Mesenteric fat pad (tissue), 1 donor: ENCODE measurements around the gene MRPS9. TPM values are rescaled to one million over a fixed set of nuclear protein-coding genes. Genes with fewer than 3 reads are reported as not detected.

ENCODE experiments used
- DNase-seq: peaks from one replicate; pipeline ENCODE4 v3.0.0-alpha.2; 2020; ENCODE audit warnings: low spot score
- total RNA-seq: library from RNA; stranded (reverse); fragmentation: NEBNext Ultra II Directional; extraction: Animal tissue kit (Norgen Biotek cat#: 25700); gene quantifications from one replicate; pipeline ENCODE4 v1.2.1, GENCODE V29; 2021
- donor health status: DM: yes; HTN: yes; CAD: no.

The MRPS9 gene
- total RNA-seq, 1 donor from 2014 or later, result 13.8 TPM

DNA sequence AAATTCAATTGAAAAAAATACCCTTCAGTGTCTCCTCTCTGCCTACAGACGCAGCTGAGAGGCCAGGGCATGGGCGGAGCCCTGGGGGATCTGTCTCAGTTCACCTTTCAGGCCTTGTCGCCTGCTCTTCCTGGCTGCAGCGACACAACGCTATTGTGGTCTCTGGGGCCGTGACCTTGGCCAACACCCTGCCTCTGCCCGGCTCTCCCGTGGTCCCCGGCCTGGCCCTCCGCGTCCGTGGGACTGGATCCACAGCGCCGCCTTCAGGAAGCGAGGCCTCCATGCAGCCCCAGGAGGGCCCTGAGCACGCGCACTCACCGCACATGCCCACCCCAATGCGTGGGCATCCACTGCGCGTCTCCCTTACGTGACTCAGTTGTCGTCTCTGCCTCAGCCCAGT, 81.1 kb downstream of the MRPS9 start:
- DNase-seq, result no peak

DNA sequence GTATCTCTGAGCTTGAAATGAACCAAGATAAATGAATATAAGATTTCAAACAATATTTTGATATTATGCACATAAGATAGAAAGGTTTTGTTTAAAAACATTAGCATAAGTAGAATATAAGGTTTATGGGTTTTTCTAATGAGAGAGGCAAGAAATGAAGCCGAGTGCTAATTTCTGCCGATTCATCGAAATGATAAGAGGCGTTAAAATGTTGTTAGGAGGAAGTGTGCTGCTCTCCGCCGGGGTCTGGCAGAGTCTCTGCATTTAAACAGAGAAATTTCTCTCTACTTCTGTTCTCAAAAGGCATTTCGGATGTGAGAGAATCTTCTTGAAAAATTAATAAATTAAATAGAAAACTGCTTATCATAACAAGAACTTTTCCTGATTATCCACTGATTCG, 83.6 kb downstream of the MRPS9 start:
- no peak for DNase-seq

DNA sequence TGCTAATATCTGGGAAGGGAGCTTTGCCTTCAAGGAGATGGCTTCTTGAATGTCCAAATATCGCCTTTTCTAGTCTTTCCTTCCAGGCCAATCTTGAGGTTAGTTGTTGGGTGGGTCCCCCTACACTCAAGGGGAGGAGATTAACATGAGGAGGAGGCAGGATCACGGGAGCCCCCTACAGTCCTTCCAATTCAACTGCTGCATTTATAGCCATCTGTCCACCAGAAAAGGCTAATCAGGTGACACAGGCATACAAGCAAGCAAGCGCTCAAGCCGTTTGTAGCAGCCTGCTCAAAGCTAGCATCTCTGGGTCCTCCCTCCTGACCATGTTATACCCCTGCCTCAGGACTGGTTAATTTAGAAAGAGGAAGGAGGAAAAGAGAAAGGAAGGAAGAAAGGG, 87.6 kb downstream of the MRPS9 start:
- DNase-seq, result no peak

DNA sequence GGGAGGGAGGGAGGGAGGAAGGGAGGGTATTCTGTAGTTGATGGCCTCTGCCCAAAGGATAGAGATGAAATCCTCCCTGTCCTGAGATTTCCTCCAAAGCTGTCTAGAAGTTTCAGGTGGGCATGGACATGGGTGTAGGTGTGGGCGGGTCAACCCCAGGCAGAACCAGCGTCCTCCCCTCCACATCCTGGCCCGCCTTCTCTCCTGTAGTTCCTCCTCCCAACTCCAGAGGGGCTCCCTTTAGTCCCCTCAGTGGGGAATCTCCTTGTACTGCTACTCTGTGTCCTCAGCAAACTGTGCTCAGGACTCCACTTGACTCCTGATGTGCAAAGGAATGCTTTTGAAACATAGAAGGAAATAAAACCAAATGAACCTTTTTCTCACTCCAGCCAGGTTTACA, 88.1 kb downstream of the MRPS9 start:
- DNase-seq, result no peak

DNA sequence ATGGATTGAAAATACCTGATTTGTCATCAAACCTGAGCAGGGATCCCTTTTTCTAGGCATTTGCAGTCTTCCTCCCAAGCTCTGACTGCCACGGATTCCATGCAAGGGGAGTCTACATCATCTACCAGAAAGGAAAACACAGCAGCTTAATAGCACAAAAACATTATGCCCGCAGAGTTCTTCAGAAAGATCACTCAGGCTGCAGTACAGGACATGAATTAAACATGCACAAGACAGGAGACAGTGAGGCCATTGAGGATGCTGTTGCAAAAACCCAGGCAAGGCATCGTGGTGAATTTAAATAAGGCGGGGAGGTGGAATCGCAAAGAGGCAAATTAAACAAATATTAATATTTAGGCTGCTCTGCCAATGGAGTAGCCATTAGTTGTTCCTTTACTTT, 88.5 kb downstream of the MRPS9 start:
- DNase-seq, result no peak

DNA sequence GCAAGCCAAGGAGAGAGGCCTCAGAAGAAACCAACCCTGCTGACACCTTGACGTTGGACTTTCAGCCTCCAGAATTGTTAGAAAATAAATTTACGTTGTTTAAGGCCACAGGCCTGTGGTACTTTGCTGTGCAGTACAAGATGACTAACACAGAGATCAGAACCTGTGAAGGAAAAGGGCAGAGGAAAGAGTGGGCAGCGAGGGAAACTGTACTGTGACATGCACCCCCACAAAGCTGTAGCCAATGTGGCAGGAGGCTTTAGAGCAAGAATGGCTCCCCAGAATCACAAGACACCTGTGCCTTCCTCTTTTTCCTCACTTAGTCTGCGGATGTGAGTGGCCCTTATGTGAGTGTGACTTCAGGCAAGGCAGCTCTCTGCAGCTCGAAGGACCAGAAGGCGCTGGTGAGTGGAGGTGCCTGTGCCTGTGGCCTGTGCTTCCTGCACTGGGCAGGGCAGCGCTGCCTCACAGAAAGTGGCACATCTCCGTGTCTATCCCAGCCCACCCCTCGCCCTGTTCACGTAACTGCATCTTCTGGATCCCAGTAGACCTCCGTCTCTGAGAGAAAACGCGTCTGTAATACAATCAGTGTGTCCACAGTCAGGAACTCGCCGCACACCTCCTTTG, 89.5 kb downstream of the MRPS9 start:
- DNase-seq, result no peak

DNA sequence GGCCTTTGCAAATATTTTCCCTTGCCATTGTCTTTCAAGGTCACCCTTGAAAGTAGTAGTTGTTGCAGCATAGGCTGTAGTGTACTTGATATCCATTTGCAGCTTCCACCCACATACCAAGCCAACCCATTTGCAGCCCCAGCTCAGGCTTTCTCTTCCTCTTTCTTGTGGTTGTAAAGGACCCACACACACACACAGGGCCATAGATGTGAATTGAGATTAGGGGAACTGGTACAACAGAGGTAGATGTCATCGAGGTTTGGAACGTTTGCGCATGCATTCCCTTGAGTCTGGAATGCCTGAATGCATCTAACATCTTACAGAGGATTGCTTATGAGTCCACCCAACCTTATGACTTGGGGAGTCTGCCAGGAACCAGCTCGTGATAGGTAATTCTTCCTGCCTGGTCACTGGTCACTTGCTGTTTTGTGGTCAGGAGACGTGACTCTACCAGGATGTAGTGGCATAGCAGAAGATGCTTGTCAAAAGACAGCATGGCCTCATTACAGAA, 91.9 kb downstream of the MRPS9 start:
- no peak for DNase-seq

DNA sequence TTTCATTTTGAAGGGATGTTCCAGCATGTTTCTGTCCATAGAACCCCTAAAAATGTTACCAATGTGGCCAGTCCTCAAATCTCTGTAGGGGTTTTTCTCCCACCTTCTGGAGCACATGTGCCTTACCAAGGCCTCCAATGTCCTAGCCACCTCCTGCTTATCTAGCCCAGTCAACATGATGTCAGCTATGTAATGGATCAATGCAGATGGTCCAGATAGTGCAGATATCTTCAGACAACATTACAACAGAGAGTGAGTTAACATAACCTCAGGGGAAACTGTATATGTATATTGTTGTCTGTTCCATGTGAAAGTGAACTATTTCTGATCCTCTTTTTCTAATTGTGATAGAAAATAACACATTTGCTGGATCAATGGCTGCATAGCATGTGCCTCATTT, 92.7 kb downstream of the MRPS9 start:
- DNase-seq, result no peak

DNA sequence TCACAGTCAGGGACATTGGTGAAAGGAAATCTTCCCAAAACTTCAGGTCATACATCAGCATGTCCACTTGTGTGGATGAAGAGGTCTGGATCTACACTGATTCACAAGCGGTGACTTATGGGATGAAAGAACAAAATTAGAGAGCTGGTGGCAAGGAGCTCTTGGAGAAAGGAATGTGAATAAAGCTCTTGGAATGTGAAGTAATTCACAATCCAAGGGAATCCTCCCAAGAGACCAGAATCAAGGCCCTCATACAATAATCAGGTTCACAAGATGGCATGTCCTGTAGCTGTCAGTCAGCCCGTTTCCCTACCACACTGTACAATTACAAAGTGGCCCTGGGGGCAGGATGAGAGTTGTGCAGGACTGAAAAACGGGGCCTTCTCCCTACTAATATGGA, 96.2 kb downstream of the MRPS9 start:
- DNase-seq, result no peak

DNA sequence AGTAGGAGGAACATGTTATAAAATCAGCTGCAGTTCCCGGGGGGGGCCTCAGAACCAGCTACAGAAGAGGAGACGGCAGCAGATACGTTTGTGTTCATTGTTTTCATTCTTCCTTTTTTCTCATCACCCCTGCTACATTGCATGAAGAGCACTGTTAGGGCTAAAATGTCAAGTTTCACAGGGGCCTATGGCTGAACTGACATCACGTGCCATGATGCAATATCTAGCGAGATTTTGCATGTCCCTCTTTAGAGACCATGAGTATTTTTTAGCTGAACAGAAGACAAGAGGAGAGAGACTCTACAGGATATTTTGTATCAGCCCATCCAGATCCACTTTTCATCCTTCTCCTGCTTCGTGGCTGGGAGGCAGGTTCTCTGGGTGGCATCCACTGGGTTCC, 97.6 kb downstream of the MRPS9 start:
- no peak for DNase-seq

DNA sequence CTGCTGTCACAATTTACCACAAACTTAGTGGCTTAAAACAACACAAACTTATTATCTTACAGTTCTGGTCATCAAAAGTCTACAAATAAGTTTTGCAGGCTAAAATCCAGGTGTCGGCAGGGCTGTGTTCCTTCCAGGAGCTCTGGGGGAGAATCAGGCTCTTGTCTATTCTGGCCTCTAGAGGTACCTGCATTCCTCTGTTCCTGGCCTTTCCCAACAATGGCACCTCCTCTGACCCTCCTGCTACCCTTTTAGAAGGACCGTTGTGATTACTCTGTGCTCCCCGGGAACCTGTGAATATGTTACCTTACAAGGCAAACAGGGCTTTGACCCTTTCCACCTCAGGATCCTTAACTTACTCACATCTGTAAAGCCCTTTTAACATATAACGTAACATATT, 98.5 kb downstream of the MRPS9 start:
- DNase-seq, result no peak

DNA sequence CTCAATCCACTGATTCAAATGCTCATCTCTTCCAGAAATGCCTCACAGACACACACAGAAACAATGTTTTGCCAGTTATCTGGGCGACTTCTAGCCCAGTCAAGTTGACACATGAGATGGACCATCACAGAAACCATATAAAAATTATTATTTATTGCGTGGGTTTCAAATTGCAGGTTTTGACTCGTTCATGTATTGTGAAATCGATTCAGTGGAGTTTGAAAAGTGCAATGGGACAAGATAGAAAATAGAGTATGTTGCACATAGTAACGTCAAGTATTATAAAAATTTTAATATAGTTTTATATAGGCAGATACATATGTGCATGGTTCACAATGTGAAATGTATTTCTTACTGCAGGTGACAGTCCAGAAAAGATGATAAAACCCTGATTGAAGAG, 100.8 kb downstream of the MRPS9 start:
- no peak for DNase-seq

DNA sequence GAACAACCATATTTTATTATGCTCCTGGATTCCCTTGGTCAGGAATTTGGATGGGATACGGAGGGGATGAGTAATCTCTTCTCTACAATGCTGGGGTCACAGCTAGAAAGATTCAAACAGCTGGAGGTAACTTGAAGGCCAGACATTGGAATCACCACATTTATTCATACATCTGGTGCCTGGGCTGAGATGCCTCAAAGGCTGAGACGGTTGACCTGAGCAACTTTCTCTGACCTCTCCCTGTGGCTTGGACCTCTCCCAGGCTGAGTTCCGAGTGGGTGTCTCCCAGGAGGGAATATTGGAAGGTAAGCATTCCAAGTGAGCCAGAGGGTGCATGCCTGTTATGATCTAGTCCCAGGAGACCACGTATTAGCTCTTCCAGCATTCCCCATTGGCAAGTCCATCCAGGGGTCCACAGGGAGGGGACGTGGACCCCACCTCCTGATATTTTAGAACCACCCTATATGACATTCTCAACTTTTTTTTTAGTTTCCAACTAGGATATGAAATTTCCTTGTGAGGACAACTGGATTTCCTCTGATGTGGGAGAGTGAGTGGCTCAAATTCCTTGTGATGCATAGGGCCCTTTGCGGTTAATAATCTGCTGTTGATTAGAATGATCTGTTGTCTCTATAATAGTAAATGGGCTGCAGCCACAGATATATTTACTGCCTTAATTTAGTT, 101.8 kb downstream of the MRPS9 start:
- no peak for DNase-seq

DNA sequence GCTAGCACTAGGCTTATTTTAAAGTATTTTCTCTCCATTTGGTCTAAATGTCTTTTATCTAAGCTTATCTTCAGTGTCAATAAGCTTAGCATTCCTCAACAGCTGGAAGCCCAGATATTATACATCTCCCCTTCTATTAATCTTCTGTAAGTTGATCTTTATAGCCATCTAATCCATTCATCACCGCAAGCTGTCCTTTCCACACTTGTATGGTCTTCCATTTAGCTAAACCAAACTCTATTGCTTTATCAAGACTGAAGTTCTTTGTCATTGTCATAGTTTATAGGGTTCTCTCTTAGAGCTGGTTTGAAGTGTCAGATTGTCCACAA, 102.3 kb downstream of the MRPS9 start:
- DNase-seq, result no peak

DNA sequence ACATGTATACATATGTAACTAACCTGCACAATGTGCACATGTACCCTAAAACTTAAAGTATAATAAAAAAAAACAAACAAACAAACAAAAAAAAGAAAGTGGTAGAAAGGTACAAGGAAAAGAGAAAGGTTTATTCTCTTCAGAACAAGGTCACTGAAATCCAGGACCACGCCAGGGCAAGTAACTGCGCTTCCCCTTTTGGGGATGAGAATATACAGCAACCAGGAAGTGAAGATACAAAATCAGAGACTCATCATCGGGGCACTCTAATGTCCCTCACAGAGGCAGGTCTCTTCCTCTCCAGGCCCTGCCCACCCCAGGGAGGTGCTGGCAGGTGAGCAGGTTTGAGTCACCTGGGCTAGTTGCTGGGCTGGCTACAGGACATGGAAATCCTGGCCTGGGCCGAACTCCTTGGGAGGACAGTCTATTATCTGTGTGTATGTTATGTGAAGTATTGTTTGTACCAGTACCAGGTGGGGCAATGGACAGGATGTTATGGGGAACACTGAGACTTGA, 103.3 kb downstream of the MRPS9 start:
- no peak for DNase-seq

DNA sequence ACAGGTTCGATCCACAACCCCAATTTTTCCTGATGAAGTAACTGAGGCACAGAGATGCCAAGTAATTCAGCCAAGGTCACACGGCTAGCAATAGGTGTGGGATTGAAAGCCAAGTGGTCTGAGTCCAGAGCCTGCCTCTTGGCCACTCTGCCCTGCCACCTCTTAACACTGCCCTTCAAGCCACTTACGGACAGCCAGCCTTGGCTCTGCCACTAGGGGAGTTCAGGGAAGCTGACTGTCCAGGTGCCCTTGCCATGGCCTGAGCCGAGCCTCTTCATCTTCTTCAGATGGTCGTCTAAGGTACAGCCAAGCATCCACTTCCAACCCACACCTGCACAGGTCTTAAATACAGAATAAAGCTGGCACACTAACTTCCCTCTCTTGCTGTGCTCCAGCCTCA, 104.4 kb downstream of the MRPS9 start:
- no peak for DNase-seq

DNA sequence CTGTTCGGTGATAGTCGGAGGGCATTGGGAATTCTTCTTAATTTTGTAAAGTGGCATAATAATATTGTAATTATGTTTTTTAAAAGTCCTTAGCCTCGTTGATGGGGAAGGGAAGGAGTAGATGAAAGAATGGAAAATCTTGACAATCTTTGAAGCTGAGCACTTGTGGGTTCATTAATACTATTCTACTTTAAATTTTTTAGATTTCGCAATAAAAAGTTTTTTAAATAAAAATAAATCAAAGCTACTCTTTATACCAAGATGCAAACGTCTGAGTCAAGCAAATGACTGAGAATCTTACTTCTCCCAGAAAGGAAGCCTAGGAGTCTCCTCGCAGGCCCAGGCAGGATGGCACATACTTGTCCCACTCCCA, 105.2 kb downstream of the MRPS9 start:
- DNase-seq, result no peak

DNA sequence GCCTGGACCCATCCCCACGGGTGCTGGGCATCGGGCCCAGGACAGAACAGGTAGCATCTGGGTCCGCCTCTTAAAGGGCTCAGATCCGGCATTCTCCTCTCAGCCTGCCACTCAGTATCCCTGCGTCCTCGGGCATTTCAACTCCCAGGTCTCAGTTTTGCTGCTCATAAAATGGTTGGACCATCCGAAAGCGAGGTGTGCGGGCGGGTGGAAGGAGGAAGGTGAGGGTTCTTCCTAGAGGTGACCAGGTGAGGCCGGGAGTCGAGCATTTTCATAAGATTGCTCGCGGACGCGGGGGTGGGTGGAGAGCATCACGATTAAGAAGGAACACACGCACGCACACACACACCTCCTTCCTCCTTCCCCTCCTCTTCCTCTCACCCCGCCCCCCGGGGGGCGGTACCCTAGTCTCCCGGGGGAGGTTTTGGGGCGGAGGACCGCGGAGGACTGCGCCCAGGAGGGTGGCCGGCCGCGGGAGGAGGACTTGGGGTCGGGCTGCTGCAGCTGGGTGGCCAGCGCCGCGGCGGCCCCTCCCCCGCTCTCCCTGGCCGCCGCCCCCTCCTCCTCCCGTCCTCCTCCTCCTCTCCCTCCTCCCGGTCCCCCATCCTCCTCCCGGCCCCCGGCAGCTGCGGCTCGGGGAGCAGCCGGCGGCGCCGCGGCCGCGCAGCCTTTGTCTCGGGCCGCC, 105.7 kb downstream of the MRPS9 start:
- no peak for DNase-seq

DNA sequence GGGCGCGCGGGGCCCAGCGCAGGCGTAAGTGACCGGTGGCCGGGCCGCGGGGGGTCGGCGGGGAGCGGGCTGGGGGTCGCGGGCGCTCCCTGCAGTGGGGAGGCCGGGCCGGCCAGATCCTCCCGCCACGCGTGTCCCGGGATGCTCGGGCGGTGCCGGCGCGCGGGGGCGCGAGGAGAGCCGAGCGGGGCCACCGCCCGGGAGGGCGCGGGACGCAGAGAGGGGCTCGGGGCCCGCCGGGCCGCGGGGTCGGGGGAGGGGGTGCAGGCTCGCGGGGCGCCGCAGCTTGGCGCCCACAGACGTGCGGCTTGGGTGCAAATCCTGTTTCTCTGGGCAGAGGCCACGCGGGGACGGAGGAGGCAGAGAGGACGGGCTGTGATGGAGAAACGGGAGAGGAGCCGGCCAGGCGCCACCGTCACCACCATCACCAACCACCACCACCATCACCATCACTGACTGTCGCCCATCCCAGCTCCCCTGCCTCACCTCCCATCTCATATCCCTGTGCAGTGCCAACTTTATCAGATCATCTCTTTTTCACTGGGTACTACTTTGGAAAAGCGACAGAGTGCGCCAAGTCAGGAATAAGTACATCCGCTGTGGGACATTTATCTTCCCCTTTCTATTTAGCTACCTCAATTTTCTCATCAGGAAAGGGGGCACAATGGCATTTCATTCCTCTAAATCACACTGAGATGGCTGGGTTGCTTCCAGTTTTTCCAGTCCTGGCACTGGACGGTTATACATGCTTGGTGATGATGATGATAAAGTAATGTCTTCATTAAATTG, 106.5 kb downstream of the MRPS9 start:
- DNase-seq, result no peak

DNA sequence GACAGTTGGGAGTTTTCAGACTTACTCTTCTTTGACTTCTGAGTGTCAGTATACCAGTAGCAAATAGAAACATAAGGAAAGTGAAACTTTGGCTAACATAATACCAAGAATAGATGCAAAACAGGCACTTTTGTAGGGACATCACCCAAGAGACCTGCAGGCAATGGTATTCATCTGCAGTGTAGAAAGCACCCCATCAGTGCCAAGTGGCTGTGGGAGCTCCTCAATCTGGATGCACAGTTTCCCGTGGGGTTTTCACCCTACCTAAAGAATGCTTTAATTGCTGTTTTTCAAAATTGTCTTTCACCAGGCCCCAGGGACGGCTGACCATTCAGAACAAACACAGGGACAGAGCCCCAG, 107.1 kb downstream of the MRPS9 start:
- no peak for DNase-seq

DNA sequence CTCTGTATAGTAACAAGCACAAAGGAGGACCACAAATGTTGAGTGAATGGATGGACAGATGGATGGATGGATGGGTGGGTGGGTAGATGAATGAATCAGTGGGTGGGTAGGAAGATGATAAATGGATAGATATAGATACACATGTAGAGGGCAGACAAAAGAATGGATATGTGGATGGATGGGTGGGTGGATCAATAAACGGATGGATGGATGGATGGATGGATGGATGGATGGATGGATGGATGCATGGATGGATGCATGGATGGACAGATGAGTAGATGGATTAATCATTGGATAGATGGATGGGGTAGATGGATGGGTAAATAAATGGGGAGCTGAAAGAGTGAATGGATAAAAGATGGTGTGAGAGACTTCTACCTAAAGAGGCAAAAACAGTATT, 111.4 kb downstream of the MRPS9 start:
- no peak for DNase-seq
